CD4-positive, alpha-beta memory T cell (primary cell): ENCODE data around the gene GRIN3B. TPM values are rescaled to one million over a fixed set of nuclear protein-coding genes. Genes with fewer than 3 reads are reported as not detected.

ENCODE experiments used
- CTCF ChIA-PET: fragments of 350-600 bp; sonication (Branson Sonifier 250); formaldehyde crosslinking; loops from one replicate; lab custom pipeline; 2021; ENCODE audit warnings: inconsistent platforms; ENCODE audit not compliant: partially characterized antibody; lab: Charles Lee
- POLR2A ChIA-PET: fragments of 350-600 bp; sonication (Branson Sonifier 250); formaldehyde crosslinking; loops from one replicate; lab custom pipeline; 2021; ENCODE audit not compliant: partially characterized antibody; lab: Charles Lee
- DNase-seq, 5 donors: peaks; one replicate each; pipeline versions ENCODE4 v3.0.0 to v3.0.0-alpha.2; 2020 to 2022; ENCODE audit warnings: mixed read lengths in 1 of 5
- H3K27ac ChIP-seq: one replicate; pipeline ENCODE4 v1.7.0; 2013; ENCODE audit warnings: low read depth, low read length
- H3K27me3 ChIP-seq: 2 replicates; pipeline ENCODE4 v1.7.0; 2013; ENCODE audit warnings: mild to moderate bottlenecking, low read length, moderate library complexity; ENCODE audit not compliant: insufficient read depth
- H3K36me3 ChIP-seq: 2 replicates; pipeline ENCODE4 v1.7.0; 2013; ENCODE audit warnings: mild to moderate bottlenecking, low read length, moderate library complexity; ENCODE audit not compliant: insufficient read depth
- H3K4me1 ChIP-seq: 2 replicates; pipeline ENCODE4 v1.7.0; 2013; ENCODE audit warnings: mild to moderate bottlenecking, low read length, moderate library complexity; ENCODE audit not compliant: insufficient read depth
- H3K4me3 ChIP-seq, 2 donors: one replicate each; pipeline ENCODE4 v1.7.0; 2013; ENCODE audit warnings: low read length in 2 of 2, mild to moderate bottlenecking in 1 of 2
- H3K9me3 ChIP-seq, 2 donors: one replicate each; pipeline ENCODE4 v1.7.0; 2013; ENCODE audit warnings: low read length in 2 of 2, control low read depth in 1 of 2; ENCODE audit not compliant: control insufficient read depth in 1 of 2
- H3K27ac Mint-ChIP-seq, 7 donors: one replicate each; pipeline ENCODE4 v1.8.0; 2020 to 2021; ENCODE audit warnings: mixed read lengths in 7 of 7, mild to moderate bottlenecking in 6 of 7, inconsistent platforms in 3 of 7, moderate library complexity in 3 of 7
- H3K27me3 Mint-ChIP-seq, 2 donors: one replicate each; pipeline ENCODE4 v1.8.0; 2020 to 2021; ENCODE audit warnings: mixed read lengths in 2 of 2
- H3K36me3 Mint-ChIP-seq, 2 donors: one replicate each; pipeline ENCODE4 v1.8.0; 2020 to 2021; ENCODE audit warnings: mixed read lengths in 2 of 2, inconsistent platforms in 1 of 2, mild to moderate bottlenecking in 1 of 2
- H3K4me1 Mint-ChIP-seq, 4 donors: one replicate each; pipeline ENCODE4 v1.8.0; 2020 to 2021; ENCODE audit warnings: mixed read lengths in 4 of 4, mild to moderate bottlenecking in 1 of 4
- H3K4me3 Mint-ChIP-seq, 8 donors: one replicate each; pipeline ENCODE4 v1.8.0; 2020 to 2021; ENCODE audit warnings: mixed read lengths in 8 of 8, mild to moderate bottlenecking in 7 of 8, moderate library complexity in 6 of 8, inconsistent platforms in 3 of 8
- H3K9me3 Mint-ChIP-seq, 8 donors: one replicate each; pipeline ENCODE4 v1.8.0; 2020 to 2021; ENCODE audit warnings: mixed read lengths in 8 of 8, mild to moderate bottlenecking in 5 of 8, inconsistent platforms in 3 of 8, moderate library complexity in 1 of 8
- intact Hi-C: fragments of 100-400 bp; cut with micrococcal nuclease; formaldehyde crosslinking; loops from one replicate; pipeline ENCODE4 v1.15.1; 2023
- polyA plus RNA-seq, 2 donors: library from polyadenylated mRNA; unstranded; fragments of 300-500 nt; fragmentation: Illumina TruSeq; gene quantifications; one replicate each; pipeline ENCODE4 v1.2.3, GENCODE V29; 2021
- total RNA-seq, 2 experiments: library from RNA; stranded (reverse); gene quantifications; one replicate each; pipeline ENCODE4 v1.2.3, GENCODE V29; 2021

The GRIN3B gene
- total and polyA plus RNA-seq, 4 experiments from 2014 or later = not detected

- Histone ChIP-seq H3K9me3 (no peaks in the 10 kb centered on the region), H3K27me3 (no peaks in the 10 kb centered on the region), H3K27ac (peak within 1 kb of the TSS; percentile 75), H3K4me3 (peak within 1 kb of the TSS; percentile 56 to 100), H3K36me3 (peaks cover 32% of the 10 kb centered on the region), H3K4me1 (peaks cover 54% of the 10 kb centered on the region)
- H3K27ac Mint-ChIP-seq = peak within 1 kb of the TSS; percentile 91 to 97 (median 95)
- H3K4me3 Mint-ChIP-seq = peak within 1 kb of the TSS; percentile 95 to 100 (median 97)
- CTCF ChIA-PET = interaction anchor here (1.0 to 4.7 kb wide), 5 partner anchors 11 to 27 kb away, joined by 3 to 31 read pairs (median 4); partner anchors contain the start of gene ARHGAP45
- peaks cover 27 to 69% (median 48%) of the 10 kb centered on the region in 4 donors for H3K4me1 Mint-ChIP-seq
- H3K27me3 Mint-ChIP-seq = no peaks in the 10 kb centered on the region
- peaks cover 0 to 6% (median 0%) of the 10 kb centered on the region in 8 donors for H3K9me3 Mint-ChIP-seq
- H3K36me3 Mint-ChIP-seq = peaks cover 21 to 51% of the 10 kb centered on the region in 2 donors
- DNase-seq = peak; percentile 98 to 99 (median 98)
- POLR2A ChIA-PET = interaction anchor here (0.7 to 57.1 kb wide), 26 partner anchors 8 to 429 kb away, joined by 3 to 3893 read pairs (median 6); partner anchors contain the start of genes ARHGAP45, CIRBP, CNN2 and FAM174C
- intact Hi-C loops = loop anchor here (1.0 to 5.0 kb wide), 4 partner anchors 14 to 58 kb away; partner anchors contain the start of genes CNN2, RNU6-2, TMEM259 and WDR18
Measured at GRCh38 chr19:1039646-1040475, 39.6 kb downstream of the GRIN3B start, which contains the start of gene ABCA7. ABCA7 (plus strand) TSS chr19:1040107; CDS start chr19:1041362, 1,255 bp downstream.

GRCh38 chr19:1040476-1041271 lies 40.5 kb downstream of the GRIN3B start:
- ChIA-PET CTCF (interaction anchor here (1.0 to 4.7 kb wide), 6 partner anchors 12 to 152 kb away, joined by 3 to 31 read pairs (median 4); partner anchors contain the start of gene ARHGAP45), POLR2A (interaction anchor here (0.7 to 57.1 kb wide), 28 partner anchors 8 to 235 kb away, joined by 3 to 3893 read pairs (median 5); partner anchors contain the start of genes ARHGAP45, CIRBP, CNN2 and FAM174C)
- H3K36me3 Mint-ChIP-seq = peaks cover 21 to 51% of the 10 kb centered on the region in 2 donors
- Histone ChIP-seq H3K4me1 (peaks cover 47% of the 10 kb centered on the region), H3K36me3 (peaks cover 33% of the 10 kb centered on the region), H3K27ac (peak overlapping the region; percentile 75), H3K27me3 (no peaks in the 10 kb centered on the region), H3K4me3 (peak overlapping the region; percentile 56 to 100), H3K9me3 (no peaks in the 10 kb centered on the region)
- DNase-seq = peak; percentile 86 to 93 (median 88)
- peak overlapping the region; percentile 95 to 100 (median 97) for H3K4me3 Mint-ChIP-seq
- H3K27me3 Mint-ChIP-seq = no peaks in the 10 kb centered on the region
- H3K4me1 Mint-ChIP-seq = peaks cover 27 to 65% (median 48%) of the 10 kb centered on the region in 4 donors
- intact Hi-C loops = loop anchor here (1.0 to 2.0 kb wide), 4 partner anchors 14 to 36 kb away; partner anchors contain the start of genes ARHGAP45, CNN2, RNU6-2 and TMEM259
- peak overlapping the region; percentile 91 to 97 (median 95) for H3K27ac Mint-ChIP-seq
- H3K9me3 Mint-ChIP-seq = peaks cover 0 to 6% (median 0%) of the 10 kb centered on the region in 8 donors

GRCh38 chr19:1041272-1041834 lies 41.1 kb downstream of the GRIN3B start:
- H3K4me1 ChIP-seq = peaks cover 40% of the 10 kb centered on the region
- POLR2A ChIA-PET = interaction anchor here (1.2 to 57.1 kb wide), 11 partner anchors 9 to 228 kb away, joined by 4 to 3893 read pairs (median 5); partner anchors contain the start of genes ARHGAP45, CIRBP, CNN2 and GPX4
- H3K36me3 Mint-ChIP-seq = peaks cover 15 to 45% of the 10 kb centered on the region in 2 donors
- no peaks in the 10 kb centered on the region for H3K27me3 ChIP-seq
- peak overlapping the region; percentile 75 for H3K27ac ChIP-seq
- CTCF ChIA-PET = interaction anchor here (1.0 to 2.9 kb wide), 3 partner anchors 16 to 151 kb away, joined by 3 to 16 read pairs (median 4); no protein-coding TSS in a partner anchor
- peaks cover 28% of the 10 kb centered on the region for H3K36me3 ChIP-seq
- peaks cover 0 to 6% (median 0%) of the 10 kb centered on the region in 8 donors for H3K9me3 Mint-ChIP-seq
- peaks cover 25 to 58% (median 43%) of the 10 kb centered on the region in 4 donors for H3K4me1 Mint-ChIP-seq
- peak overlapping the region; percentile 95 to 100 (median 97) for H3K4me3 Mint-ChIP-seq
- H3K4me3 ChIP-seq = peak overlapping the region in 1 of 2 donors; percentile 56
- H3K27me3 Mint-ChIP-seq = no peaks in the 10 kb centered on the region
- no peaks in the 10 kb centered on the region for H3K9me3 ChIP-seq
- intact Hi-C loops = loop anchor here (1.0 to 2.0 kb wide), 2 partner anchors 26 to 35 kb away; partner anchors contain the start of gene ARHGAP45
- H3K27ac Mint-ChIP-seq = peak overlapping the region; percentile 91 to 97 (median 95)
- DNase-seq = no peak

GRCh38 chr19:1041835-1042685 lies 41.8 kb downstream of the GRIN3B start:
- ChIA-PET CTCF (interaction anchor here (1.0 to 2.9 kb wide), 2 partner anchors 15 to 23 kb away, joined by 4 to 16 read pairs; no protein-coding TSS in a partner anchor), POLR2A (interaction anchor here (1.2 to 57.1 kb wide), 11 partner anchors 8 to 227 kb away, joined by 3 to 3893 read pairs (median 5); partner anchors contain the start of genes ARHGAP45, CIRBP, CNN2 and GPX4)
- Mint-ChIP-seq H3K27me3 (no peaks in the 10 kb centered on the region), H3K4me3 (peak overlapping the region in 7 of 8 donors; percentile 17 to 100 (median 63)), H3K27ac (peak overlapping the region in 2 of 7 donors; percentile 18 to 38), H3K36me3 (peaks cover 12 to 43% of the 10 kb centered on the region in 2 donors), H3K4me1 (peaks cover 24 to 56% (median 39%) of the 10 kb centered on the region in 4 donors), H3K9me3 (peaks cover 0 to 6% (median 0%) of the 10 kb centered on the region in 8 donors)
- DNase-seq = no peak
- Histone ChIP-seq H3K4me3 (no peak overlapping the region), H3K9me3 (no peaks in the 10 kb centered on the region), H3K4me1 (peaks cover 37% of the 10 kb centered on the region), H3K36me3 (peaks cover 29% of the 10 kb centered on the region), H3K27ac (peak overlapping the region; percentile 75), H3K27me3 (no peaks in the 10 kb centered on the region)
- intact Hi-C loops = loop anchor here (1.0 to 2.0 kb wide), 2 partner anchors 25 to 35 kb away; partner anchors contain the start of gene ARHGAP45

- intact Hi-C loops = no loop called here
- H3K27ac ChIP-seq = no peak overlapping the region
- Mint-ChIP-seq H3K4me3 (peak overlapping the region in 3 of 8 donors; percentile 17 to 63 (median 33)), H3K27me3 (no peaks in the 10 kb centered on the region), H3K9me3 (peaks cover 0 to 6% (median 0%) of the 10 kb centered on the region in 8 donors), H3K36me3 (peaks cover 6 to 36% of the 10 kb centered on the region in 2 donors), H3K27ac (peak overlapping the region in 2 of 7 donors; percentile 29 to 38), H3K4me1 (peaks cover 19 to 49% (median 33%) of the 10 kb centered on the region in 4 donors)
- peaks cover 30% of the 10 kb centered on the region for H3K4me1 ChIP-seq
- H3K36me3 ChIP-seq = peaks cover 24% of the 10 kb centered on the region
- DNase-seq = no peak
- no peaks in the 10 kb centered on the region for H3K27me3 ChIP-seq
- H3K4me3 ChIP-seq = no peak overlapping the region
- ChIA-PET POLR2A (interaction anchor here (0.8 to 57.1 kb wide), 6 partner anchors 14 to 59 kb away, joined by 3 to 3893 read pairs (median 10); partner anchors contain the start of genes ARHGAP45, CNN2, GPX4 and POLR2E), CTCF (interaction anchor here (1.3 kb wide), 1 partner anchor 15 kb away, joined by 8 read pairs; no protein-coding TSS in a partner anchor)
- no peaks in the 10 kb centered on the region for H3K9me3 ChIP-seq
Measured at GRCh38 chr19:1042689-1043511, 42.7 kb downstream of the GRIN3B start.
